OCI-LY1 (cell line): ENCODE measurements around the gene KATNAL1.

Experiments used
- EZH2 ChIP-seq: fragments of 200-600 bp; sonication (generic), shearing (Covaris generic); IDR thresholded peaks from 2 replicates; pipeline ENCODE4 v1.8.0; 2017; ENCODE audit warnings: borderline replicate concordance, mixed run types, mild to moderate bottlenecking, antibody characterized with exemption, low read length, moderate library complexity, mixed read lengths
- TF ChIP-seq, protein P1 (sequence below): fragments of 200-600 bp; sonication (generic), shearing (Covaris generic); IDR thresholded peaks from 2 replicates; pipeline ENCODE4 v1.5.1; 2017; ENCODE audit warnings: mild to moderate bottlenecking, antibody characterized with exemption, low read length, moderate library complexity, mixed read lengths

GRCh38 chr13:30179597-30180276 is 127.6 kb downstream of the KATNAL1 start:
- TF ChIP-seq, protein P1, sequence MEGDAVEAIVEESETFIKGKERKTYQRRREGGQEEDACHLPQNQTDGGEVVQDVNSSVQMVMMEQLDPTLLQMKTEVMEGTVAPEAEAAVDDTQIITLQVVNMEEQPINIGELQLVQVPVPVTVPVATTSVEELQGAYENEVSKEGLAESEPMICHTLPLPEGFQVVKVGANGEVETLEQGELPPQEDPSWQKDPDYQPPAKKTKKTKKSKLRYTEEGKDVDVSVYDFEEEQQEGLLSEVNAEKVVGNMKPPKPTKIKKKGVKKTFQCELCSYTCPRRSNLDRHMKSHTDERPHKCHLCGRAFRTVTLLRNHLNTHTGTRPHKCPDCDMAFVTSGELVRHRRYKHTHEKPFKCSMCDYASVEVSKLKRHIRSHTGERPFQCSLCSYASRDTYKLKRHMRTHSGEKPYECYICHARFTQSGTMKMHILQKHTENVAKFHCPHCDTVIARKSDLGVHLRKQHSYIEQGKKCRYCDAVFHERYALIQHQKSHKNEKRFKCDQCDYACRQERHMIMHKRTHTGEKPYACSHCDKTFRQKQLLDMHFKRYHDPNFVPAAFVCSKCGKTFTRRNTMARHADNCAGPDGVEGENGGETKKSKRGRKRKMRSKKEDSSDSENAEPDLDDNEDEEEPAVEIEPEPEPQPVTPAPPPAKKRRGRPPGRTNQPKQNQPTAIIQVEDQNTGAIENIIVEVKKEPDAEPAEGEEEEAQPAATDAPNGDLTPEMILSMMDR: no peak
- no peak for TF ChIP-seq EZH2
